ENCODE measurements around the gene BCAS4.

The BCAS4 gene

DNA sequence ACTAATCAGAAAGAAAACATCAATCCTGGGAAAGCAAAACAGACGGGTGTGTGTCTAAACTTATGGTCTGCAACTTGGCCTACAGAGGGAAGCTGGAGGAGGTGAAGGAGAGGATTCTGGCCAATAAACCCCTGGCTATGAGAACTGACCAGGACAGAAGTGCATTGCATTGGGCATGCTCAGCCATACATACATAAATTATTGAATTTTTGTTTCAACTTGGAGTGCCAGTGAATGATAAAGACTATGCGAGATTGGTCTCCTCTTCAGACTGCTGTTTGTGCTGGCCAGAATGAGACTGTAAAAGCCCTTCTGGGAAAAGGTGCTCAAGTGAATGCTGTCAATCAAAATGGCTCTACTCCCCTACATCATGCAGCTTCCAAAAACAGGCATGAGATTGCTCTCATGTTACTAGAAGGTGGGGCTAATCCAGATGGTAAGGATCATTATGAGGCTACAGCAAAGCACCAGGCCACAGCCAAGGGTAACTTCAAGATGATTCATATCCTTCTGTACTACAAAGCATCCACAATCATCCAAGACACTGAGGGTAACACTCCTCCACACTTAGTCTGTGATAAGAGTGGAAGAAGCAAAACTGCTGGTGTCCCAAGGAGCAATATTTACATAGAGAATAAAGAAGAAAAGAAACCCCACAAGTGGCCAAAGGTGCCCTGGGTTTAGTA is 119.0 kb downstream of the BCAS4 start:
- H3K4me2 ChIP-seq (ENCODE audit: low read length): no peak overlapping the region
- peaks cover 64% of the 10 kb centered on the region for H3K4me1 ChIP-seq (ENCODE audit: control insufficient read depth, low read length)
- H3K27ac ChIP-seq (ENCODE audit: low read depth, low read length): no peak overlapping the region

DNA sequence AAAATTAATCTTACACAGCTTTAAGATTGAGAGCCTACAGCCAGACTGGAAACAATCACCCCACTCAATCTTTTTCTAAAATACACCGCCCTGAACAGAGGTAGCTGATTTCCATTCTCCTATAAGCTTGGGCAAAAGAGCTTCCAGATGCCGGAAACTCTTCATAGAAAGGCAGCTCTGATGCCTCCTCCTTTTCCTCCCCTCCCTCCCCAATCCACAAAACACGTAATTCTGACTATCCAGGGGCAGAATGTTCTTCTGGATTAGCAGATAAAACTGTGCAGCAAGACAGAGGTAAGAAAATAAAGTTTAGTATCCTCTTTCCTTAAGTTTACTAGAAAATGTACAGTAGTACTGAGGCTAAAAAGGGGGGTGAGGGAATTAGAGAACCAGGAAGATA is 120.6 kb downstream of the BCAS4 start:
- peaks cover 3% of the 10 kb centered on the region; the same call in 1 of the 2 replicates for H3F3A ChIP-seq (ENCODE audit: control insufficient read depth, insufficient read depth)
- no peak overlapping the region for H3K27ac ChIP-seq (ENCODE audit: low read depth, low read length)
- no peaks in the 10 kb centered on the region for H3K27me3 ChIP-seq (ENCODE audit: control insufficient read depth, low read length)
- peaks cover 100% of the 10 kb centered on the region for H3K79me2 ChIP-seq (ENCODE audit: control insufficient read depth, low read length)
- no peaks in the 10 kb centered on the region for H3K9me2 ChIP-seq (replicated peaks; ENCODE audit: control insufficient read depth, low read length)
- TF ChIP-seq EZH2phosphoT487 (IDR thresholded peaks at IDR 0.05; ENCODE audit: borderline replicate concordance, low read length): no peak
- TF ChIP-seq, protein P1, sequence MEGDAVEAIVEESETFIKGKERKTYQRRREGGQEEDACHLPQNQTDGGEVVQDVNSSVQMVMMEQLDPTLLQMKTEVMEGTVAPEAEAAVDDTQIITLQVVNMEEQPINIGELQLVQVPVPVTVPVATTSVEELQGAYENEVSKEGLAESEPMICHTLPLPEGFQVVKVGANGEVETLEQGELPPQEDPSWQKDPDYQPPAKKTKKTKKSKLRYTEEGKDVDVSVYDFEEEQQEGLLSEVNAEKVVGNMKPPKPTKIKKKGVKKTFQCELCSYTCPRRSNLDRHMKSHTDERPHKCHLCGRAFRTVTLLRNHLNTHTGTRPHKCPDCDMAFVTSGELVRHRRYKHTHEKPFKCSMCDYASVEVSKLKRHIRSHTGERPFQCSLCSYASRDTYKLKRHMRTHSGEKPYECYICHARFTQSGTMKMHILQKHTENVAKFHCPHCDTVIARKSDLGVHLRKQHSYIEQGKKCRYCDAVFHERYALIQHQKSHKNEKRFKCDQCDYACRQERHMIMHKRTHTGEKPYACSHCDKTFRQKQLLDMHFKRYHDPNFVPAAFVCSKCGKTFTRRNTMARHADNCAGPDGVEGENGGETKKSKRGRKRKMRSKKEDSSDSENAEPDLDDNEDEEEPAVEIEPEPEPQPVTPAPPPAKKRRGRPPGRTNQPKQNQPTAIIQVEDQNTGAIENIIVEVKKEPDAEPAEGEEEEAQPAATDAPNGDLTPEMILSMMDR (IDR thresholded peaks at IDR 0.05; ENCODE audit: low read depth, low read length, poor library complexity, severe bottlenecking): no peak
- peaks cover 78% of the 10 kb centered on the region for H3K4me1 ChIP-seq (ENCODE audit: control insufficient read depth, low read length)
- H4K20me1 ChIP-seq (ENCODE audit: control insufficient read depth, insufficient read depth, low read depth, low read length): peaks cover 47% of the 10 kb centered on the region
- H3K9me3 ChIP-seq (ENCODE audit: control insufficient read depth, insufficient read depth, low read length): no peaks in the 10 kb centered on the region
- no peak overlapping the region for H3K4me3 ChIP-seq (ENCODE audit: low read length)
- peaks cover 90% of the 10 kb centered on the region for H3K36me3 ChIP-seq (ENCODE audit: control insufficient read depth, low read length)
- no peak overlapping the region for H3K4me2 ChIP-seq (ENCODE audit: low read length)

More for the DNA sequence above, 119.0 kb downstream of the BCAS4 start:
- Histone ChIP-seq H3F3A (ENCODE audit: control insufficient read depth, insufficient read depth) (peaks cover 3% of the 10 kb centered on the region; the same call in 1 of the 2 replicates), H3K36me3 (ENCODE audit: control insufficient read depth, low read length) (peaks cover 93% of the 10 kb centered on the region), H3K9me2 (replicated peaks; ENCODE audit: control insufficient read depth, low read length) (no peaks in the 10 kb centered on the region), H4K20me1 (ENCODE audit: control insufficient read depth, insufficient read depth, low read depth, low read length) (peaks cover 54% of the 10 kb centered on the region), H3K9me3 (ENCODE audit: control insufficient read depth, insufficient read depth, low read length) (no peaks in the 10 kb centered on the region), H3K4me3 (ENCODE audit: low read length) (no peak overlapping the region), H3K27me3 (ENCODE audit: control insufficient read depth, low read length) (no peaks in the 10 kb centered on the region), H3K79me2 (ENCODE audit: control insufficient read depth, low read length) (peaks cover 100% of the 10 kb centered on the region)
- no peak for TF ChIP-seq EZH2phosphoT487 (IDR thresholded peaks at IDR 0.05; ENCODE audit: borderline replicate concordance, low read length)
- TF ChIP-seq, protein P1 (IDR thresholded peaks at IDR 0.05; ENCODE audit: low read depth, low read length, poor library complexity, severe bottlenecking): no peak

DNA sequence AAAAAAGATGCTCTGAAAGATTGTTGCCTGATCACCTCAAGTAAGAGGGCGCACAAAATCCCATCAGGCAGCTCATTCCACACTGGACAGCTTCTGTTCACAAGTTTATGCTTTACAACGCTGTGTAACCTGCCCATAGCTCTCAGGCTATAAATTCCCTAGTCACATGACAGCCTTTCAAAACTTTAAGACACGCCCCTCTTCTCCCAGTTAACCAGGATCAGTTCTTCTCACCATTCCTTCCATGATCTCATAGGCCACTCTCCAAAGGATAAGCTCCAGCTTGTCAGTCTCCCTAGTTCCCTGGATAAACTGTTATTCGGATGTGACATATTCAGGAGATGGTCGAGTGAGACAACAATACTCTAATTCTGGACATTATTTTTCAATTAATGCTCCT is 121.4 kb downstream of the BCAS4 start:
- Histone ChIP-seq H3K27ac (ENCODE audit: low read depth, low read length) (no peak overlapping the region), H3K79me2 (ENCODE audit: control insufficient read depth, low read length) (peaks cover 100% of the 10 kb centered on the region), H3K9me3 (ENCODE audit: control insufficient read depth, insufficient read depth, low read length) (no peaks in the 10 kb centered on the region), H3K4me3 (ENCODE audit: low read length) (no peak overlapping the region), H3K36me3 (ENCODE audit: control insufficient read depth, low read length) (peaks cover 90% of the 10 kb centered on the region), H3K4me2 (ENCODE audit: low read length) (peak overlapping the region; percentile 32; the same call in 1 of the 2 replicates), H3K27me3 (ENCODE audit: control insufficient read depth, low read length) (no peaks in the 10 kb centered on the region), H3K9me2 (replicated peaks; ENCODE audit: control insufficient read depth, low read length) (no peaks in the 10 kb centered on the region), H3K4me1 (ENCODE audit: control insufficient read depth, low read length) (peaks cover 86% of the 10 kb centered on the region), H4K20me1 (ENCODE audit: control insufficient read depth, insufficient read depth, low read depth, low read length) (peaks cover 53% of the 10 kb centered on the region), H3F3A (ENCODE audit: control insufficient read depth, insufficient read depth) (peaks cover 3% of the 10 kb centered on the region; the same call in 1 of the 2 replicates)
- TF ChIP-seq, protein P1 (IDR thresholded peaks at IDR 0.05; ENCODE audit: low read depth, low read length, poor library complexity, severe bottlenecking): no peak
- no peak for TF ChIP-seq EZH2phosphoT487 (IDR thresholded peaks at IDR 0.05; ENCODE audit: borderline replicate concordance, low read length)

Measured in DOHH2 (cell line).